HS-27A (cell line): Measurements from ENCODE around the gene GRXCR2.
"Not testable (repeated sequence)": the region's sequence is repeated elsewhere in the genome, so short reads cannot be mapped to it uniquely, and the experiment has no call there.

ENCODE experiments used
- DNase-seq: peaks from one replicate; pipeline ENCODE4 v3.0.0-alpha.2; 2012; ENCODE audit warnings: low read depth, missing footprints

Gene GRXCR2

GRCh38 chr5:145887217-145887616, 14.4 kb upstream of the GRXCR2 start:
- no peak for DNase-seq

GRCh38 chr5:145874765-145875164, 2.0 kb upstream of the GRXCR2 start:
- no peak for DNase-seq

- no peak for DNase-seq
Measured at GRCh38 chr5:145872486-145872885, 328 bp downstream of the GRXCR2 start.

GRCh38 chr5:145869753-145870152, 3.1 kb downstream of the GRXCR2 start:
- DNase-seq = no peak

GRCh38 chr5:145867806-145868205, 5.0 kb downstream of the GRXCR2 start:
- DNase-seq = no peak

- DNase-seq = not testable (repeated sequence)
Measured at GRCh38 chr5:145864432-145864831, 8.4 kb downstream of the GRXCR2 start.

GRCh38 chr5:145863003-145863402, 9.8 kb downstream of the GRXCR2 start:
- no peak for DNase-seq

GRCh38 chr5:145859897-145860296, 12.9 kb downstream of the GRXCR2 start:
- DNase-seq = no peak

- no peak for DNase-seq
Measured at GRCh38 chr5:145859453-145859852, 13.4 kb downstream of the GRXCR2 start.

- no peak for DNase-seq
Measured at GRCh38 chr5:145858959-145859358, 13.9 kb downstream of the GRXCR2 start.

- DNase-seq = no peak
Measured at GRCh38 chr5:145856285-145856818, 16.5 kb downstream of the GRXCR2 start.

GRCh38 chr5:145855763-145856267, 17.0 kb downstream of the GRXCR2 start:
- DNase-seq = no peak

GRCh38 chr5:145854651-145855258, 18.1 kb downstream of the GRXCR2 start:
- peak; percentile 31 for DNase-seq

- no peak for DNase-seq
Measured at GRCh38 chr5:145853781-145854376, 18.9 kb downstream of the GRXCR2 start.

GRCh38 chr5:145852990-145853389, 19.8 kb downstream of the GRXCR2 start:
- DNase-seq = no peak

GRCh38 chr5:145848854-145849253, 24.0 kb downstream of the GRXCR2 start:
- peak; percentile 36 for DNase-seq

- DNase-seq = peak; percentile 57
Measured at GRCh38 chr5:145847499-145848497, 25.0 kb downstream of the GRXCR2 start.

GRCh38 chr5:145846081-145846480, 26.7 kb downstream of the GRXCR2 start:
- DNase-seq = no peak

- no peak for DNase-seq
Measured at GRCh38 chr5:145841299-145841698, 31.5 kb downstream of the GRXCR2 start.

- no peak for DNase-seq
Measured at GRCh38 chr5:145840458-145841132, 32.2 kb downstream of the GRXCR2 start.

- no peak for DNase-seq
Measured at GRCh38 chr5:145838276-145838675, 34.5 kb downstream of the GRXCR2 start.

- not testable (repeated sequence) for DNase-seq
Measured at GRCh38 chr5:145836241-145836640, 36.6 kb downstream of the GRXCR2 start.
